NCI-H1092 (cell line): ENCODE measurements around the gene RGL2.
"Not testable (repeated sequence)": the region's sequence is repeated elsewhere in the genome, so short reads cannot be mapped to it uniquely, and the experiment has no call there.

Experiments used
- DNase-seq: peaks from one replicate; lab custom pipeline; 2025; lab: John Stamatoyannopoulos, UW

The RGL2 gene, protein sequence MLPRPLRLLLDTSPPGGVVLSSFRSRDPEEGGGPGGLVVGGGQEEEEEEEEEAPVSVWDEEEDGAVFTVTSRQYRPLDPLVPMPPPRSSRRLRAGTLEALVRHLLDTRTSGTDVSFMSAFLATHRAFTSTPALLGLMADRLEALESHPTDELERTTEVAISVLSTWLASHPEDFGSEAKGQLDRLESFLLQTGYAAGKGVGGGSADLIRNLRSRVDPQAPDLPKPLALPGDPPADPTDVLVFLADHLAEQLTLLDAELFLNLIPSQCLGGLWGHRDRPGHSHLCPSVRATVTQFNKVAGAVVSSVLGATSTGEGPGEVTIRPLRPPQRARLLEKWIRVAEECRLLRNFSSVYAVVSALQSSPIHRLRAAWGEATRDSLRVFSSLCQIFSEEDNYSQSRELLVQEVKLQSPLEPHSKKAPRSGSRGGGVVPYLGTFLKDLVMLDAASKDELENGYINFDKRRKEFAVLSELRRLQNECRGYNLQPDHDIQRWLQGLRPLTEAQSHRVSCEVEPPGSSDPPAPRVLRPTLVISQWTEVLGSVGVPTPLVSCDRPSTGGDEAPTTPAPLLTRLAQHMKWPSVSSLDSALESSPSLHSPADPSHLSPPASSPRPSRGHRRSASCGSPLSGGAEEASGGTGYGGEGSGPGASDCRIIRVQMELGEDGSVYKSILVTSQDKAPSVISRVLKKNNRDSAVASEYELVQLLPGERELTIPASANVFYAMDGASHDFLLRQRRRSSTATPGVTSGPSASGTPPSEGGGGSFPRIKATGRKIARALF

DNA sequence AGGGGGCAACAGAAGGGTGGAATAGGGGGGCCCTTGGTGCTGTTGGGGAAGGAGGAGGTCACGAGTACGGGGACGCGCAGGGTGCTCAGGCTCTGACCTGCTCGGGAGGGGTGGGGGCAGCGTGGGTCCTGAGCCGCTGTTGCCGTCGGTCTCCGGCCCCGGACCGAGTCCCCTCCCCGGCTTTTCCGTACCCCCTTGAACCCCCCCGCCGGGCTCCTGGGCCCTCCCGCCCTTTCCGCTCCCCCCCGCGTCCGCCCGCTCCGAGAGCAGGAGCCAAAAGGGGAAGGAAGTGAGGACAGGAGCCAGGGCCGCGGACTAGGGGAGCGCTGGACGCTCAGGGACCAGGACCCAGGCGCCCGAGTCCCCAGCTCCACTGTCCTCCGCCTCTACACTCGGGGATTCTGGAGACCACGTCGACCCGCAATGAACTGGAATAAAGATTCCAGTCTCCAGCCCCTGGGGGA lies at the start of gene RGL2:
RGL2 (minus strand) TSS at position 170 of the 464 bp plus-strand sequence. CDS start 332 bp downstream, outside the sequence.
- peak; percentile 53 for DNase-seq

DNA sequence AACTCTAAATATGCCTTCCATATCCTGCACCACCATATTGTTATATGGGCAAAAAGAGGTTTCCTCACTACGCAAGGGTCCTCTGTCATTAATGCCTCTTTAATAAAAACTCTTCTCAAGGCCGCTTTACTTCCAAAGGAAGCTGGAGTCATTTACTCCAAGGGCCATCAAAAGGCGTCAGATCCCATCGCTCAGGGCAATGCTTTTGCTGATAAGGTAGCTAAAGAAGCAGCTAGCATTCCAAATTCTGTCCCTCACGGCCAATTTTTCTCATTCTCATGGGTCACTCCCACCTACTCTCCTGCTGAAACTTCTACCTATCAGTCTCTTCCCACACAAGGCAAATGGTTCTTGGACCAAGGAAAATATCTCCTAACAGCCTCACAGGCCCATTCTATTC lies 49.1 kb upstream of the RGL2 start:
- no peak for DNase-seq

DNA sequence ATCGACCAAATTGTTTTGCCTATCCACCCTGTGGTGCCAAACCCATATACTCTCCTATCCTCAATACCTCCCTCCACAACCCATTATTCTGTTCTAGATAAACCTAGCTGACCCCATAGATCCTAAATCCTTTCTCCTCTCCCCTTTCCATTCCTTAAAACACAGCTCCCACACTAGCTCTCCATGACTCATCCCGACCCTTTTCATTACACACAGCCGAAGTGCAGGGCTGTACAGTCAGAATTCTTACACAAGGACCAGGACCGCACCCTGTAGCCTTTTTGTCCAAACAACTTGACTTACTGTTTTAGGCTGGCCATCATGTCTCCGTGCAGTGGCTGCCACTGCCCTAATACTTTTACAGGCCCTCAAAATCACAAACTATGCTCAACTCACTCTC lies 48.2 kb upstream of the RGL2 start:
- DNase-seq, result not testable (repeated sequence)

DNA sequence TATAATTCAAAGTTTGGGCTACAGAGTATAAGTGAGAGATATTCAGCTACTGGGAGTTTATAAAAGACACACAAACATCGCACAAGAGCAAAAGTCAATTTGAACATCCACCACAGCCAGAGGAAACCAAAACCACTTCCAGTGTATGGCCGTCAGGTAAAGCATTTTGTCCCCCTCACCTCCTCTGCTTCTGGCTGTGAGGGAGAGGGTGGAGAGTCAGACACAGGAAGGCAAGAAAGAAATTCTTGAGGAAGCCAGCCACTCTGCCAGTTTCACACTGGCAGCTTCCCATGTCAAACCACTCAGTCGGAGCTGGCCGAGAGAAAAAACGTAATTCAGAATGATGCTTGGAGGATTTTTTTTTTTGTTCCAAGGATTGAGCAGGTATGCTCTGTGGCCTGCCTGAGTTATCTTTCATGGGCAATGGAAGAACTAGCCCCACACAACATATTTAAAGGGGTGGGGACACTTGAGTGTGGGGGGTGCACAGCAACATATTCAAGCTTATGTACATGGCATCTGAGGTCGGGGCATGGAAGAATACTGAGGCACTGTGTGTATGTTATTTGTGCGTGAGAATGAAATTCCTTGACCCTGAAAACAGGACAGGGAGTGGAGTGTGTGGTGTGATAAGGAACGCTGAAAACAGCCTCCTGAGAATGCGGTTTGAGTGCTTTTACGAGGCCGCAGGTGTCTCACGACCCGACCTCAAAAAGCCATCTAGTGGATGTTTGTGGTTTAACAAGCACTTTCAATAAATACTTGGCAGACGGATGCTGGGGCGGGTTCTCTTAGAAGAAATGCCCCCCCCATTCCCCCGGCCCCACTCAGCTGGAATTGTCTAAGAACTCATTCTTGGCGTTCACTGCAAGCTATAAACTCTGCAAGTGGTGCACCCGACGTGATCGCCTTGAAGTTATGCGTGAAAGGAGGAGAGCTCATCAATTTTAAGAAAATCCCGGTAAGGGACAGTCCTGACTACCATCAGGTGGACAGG lies 46.3 kb upstream of the RGL2 start:
- peak; percentile 51 for DNase-seq

DNA sequence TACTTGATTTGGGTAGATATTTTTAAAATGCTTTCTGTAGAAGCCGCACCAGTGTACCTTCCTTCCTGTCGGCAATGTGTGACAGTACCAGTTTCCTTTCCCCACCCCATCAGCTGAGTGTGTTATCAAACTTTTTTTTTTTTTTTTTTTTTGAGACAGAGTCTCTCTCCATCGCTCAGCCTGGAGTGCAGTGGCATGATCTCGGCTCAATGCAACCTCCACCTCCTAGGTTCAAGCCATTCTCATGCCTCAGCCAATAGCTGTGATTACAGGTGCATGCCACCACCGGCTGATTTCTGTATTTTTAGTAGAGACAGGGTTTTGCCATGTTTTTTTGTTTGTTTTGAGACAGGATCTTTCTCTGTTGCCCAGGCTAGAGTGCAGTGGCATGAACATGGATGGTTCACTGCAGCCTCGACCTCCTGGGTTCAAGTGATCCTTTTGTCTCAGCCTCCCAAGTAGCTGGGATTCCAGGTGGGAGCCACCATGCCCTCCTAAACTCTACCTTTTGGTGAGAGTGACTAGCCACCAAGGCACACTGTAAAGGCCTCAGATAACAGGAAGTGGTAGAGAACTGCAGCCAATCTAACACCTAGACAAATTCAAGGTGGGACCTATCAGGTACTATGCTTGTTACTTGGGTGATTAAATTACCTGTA lies 45.3 kb upstream of the RGL2 start:
- no peak for DNase-seq

DNA sequence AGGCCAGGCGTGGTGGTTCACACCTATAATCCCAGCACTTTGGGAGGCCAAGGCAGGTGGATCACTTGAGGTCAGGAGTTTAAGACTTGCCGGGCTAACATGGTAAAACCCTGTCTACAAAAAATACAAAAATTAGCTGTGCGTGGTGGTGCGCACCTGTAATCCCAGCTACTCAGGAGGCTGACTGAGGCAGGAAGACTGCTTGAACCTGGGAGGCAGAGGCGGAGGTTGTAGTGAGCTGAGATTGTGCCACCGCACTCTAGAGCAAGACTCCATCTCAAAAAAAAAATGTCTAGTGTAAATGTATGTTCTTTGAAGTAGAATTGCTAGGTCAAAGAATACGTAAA lies 44.8 kb upstream of the RGL2 start:
- not testable (repeated sequence) for DNase-seq

DNA sequence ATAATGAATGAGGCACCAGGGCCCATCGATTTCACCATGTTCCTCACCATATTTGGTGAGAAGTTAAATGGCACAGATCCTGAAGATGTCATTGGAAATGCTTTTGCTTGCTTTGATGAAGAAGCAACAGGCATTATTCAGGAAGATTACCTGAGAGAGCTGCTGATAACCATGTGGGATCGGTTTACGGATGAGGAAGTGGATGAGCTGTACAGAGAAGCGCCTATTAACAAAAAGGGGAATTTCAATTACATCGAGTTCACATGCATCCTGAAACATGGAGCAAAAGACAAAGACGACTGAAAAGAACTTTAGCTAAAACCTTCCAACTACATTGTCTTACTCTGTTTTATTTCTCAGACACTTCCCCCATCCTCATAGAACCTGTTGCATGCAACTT lies 40.5 kb upstream of the RGL2 start:
- no peak for DNase-seq

DNA sequence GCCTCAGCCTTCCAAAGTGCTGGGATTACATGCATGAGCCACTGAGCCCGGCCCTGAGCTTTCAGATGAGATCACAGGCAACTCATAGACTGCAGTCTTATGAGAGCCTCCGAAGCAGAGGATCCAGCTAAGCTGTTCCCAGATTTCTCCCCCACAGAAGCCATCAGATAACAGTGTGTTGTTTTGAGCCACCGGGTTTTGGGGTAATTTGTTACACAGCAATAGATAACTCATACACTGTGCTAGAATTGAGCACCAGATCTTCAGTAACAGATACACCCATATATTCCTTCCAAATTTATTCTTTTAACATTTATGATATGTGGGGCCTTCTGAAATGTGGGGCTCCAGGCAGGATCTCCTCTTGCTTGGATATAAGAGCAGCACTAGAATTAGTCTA lies 37.8 kb upstream of the RGL2 start:
- DNase-seq, result no peak

DNA sequence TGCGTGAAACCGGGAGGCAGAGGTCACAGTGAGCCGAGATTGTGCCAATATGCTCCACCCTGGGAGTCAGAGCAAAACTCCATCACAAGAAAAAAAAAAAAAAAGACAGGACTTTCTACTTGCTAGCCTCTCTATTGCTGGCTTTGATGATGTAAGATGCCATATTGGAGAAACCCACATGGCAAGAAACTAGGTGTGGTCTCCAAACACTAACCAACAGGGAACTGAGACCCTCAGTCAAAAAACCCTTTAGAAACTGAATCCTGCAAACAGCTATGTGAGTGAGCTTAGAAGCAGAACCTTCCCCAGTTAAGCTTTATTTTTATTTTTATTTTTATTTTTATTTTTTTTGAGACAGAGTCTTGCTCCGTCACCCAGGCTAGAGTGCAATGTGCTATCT lies 37.2 kb upstream of the RGL2 start:
- DNase-seq, result no peak

DNA sequence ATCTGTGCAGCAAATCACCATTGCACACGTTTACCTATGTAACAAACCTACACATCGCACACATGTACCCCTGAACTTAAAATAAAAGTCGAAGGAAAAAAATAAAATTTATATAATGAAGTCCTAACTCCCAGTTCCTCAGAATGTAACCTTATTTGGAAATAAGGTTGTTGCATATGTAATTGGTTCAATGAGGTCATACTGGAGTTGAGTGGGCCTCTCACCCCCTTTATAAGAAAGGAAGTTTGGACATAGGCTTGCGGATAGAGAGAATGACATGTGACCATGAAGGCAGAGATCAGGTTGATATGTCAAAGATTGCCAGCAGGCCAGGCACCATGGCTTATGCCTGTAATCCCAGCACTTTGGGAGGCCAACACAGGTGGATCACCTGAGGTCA lies 34.9 kb upstream of the RGL2 start:
- no peak for DNase-seq

DNA sequence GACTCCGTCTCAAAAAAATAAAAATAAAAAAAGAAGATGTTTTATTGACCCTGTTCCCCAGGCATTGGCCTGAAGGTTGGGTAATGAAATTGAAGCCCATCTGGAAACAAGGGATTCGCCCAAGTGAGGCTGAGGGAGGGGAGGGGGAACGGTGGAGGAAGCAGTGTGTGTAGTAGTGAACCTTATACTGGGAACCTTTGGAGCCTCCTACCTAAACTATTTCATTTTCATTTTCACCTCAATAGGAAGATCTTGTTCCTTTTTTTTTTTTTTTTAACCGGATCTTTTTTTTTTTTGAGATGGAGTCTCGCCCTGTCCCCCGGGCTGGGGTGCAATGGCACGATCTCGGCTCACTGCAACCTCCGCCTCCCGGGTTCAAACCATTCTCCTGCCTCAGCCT lies 32.0 kb upstream of the RGL2 start:
- no peak for DNase-seq

DNA sequence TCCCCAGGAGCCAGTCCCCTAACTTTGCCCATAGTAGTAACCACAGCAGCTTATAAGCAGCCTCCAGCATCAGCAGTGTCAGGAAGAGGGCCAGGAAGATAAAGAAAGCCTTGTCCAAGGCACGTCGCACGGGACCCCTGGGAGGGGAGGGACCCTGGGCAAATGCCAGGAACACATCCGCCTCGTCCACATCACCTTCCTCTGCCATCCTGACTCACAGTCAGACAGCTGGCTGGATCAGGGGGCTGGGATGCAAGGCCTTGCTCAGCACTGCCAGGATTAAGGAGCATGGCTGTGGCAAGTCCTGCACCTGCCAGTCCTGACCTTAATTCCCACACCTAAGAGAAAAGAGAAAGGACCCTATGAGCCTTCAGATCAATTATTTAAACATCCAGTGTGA lies 30.3 kb upstream of the RGL2 start:
- DNase-seq, result no peak

DNA sequence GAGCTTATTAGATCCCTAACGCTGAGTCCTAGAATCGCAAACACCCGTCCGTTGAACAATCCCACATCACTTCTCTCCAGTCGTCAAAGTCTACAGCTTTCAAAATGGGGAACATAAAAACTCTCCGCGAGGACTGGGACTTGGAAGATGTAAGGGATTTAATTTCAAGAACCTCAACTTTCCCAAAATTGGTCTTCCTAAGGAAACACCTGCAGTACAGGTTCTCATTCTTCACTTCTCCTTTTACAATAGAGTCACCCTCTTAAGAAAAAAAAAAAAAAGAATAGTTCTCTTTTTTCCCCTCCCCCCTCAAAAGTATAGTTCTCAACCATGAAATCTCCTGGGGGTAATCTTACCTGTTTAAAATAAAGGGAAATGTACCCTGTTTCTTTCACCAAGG lies 25.4 kb upstream of the RGL2 start:
- no peak for DNase-seq

DNA sequence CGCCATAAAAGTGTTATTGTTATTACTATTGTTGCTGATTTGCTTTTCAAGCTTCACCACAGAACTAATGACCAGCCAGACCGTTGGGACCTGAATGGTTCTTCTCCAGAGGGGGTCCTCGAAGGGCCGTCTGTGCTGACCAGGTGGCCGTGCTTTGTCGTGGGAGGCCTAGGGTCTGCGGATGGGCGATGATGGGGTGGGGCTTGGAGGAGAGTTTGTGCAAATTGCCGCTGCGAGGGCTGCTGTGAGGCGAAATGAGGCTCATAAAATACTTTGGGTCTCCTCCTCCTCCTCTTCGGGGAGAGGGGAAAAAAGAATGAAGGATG lies 24.8 kb upstream of the RGL2 start:
- DNase-seq, result peak; percentile 52

DNA sequence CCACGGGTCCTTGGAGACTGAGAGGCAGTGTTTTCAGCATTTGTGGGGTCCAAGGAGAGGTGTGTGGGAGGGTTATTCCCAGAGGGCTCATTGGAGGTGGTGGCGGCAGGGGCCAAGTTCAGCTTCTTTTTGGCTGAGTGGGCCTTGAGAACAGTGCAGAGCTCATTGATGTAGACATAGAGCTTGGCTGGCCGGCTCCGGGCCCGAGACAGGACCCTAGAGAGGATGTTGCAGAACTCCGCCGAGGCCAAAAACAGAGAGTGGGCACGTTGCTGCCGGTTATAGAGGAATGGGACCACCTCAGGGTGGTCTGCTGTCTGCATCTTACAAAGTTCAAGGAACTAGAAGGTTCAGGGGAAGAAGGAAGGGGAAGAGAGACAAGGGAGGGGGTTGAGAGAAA lies 22.5 kb upstream of the RGL2 start:
- no peak for DNase-seq

DNA sequence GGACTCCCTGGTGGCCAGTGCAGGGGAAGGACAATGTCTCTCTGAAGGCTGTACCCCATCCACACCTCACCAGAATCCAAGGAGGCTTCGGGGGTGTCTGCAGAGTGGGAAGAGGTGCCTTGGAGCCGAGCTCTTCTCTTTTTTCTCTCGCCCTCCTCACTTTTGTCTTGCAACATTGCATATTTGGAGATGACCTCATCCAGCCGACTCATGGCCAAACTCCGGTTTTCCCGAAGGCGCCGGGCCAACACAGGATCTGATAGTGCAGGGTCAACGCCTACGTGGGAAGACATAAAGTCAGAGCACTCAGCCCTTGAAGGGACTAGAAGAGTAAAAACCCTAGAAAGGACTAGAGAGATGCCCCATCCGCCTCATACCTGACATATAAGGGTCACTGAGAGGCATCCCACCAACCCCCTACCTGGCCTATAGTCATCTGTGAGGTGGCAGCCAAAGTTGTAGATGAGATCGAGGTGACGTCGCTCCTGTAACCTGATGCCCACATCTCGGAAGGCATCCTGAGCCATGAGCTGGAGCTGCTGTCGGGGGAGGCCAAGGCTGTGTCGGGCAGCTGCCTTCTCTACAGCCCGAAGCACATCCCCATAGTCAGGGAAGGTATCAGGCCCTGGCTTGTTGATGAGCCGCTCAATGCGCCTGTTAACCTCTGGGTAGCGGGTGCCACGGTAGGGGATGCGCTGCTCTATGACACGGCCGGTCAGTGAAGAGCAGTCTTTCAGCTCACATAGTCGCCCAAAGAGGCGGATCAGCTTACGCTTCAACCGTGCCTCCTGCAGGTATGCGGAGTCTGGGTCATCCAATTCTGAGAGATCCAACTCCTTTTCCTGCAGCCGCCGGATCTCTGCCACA lies 21.8 kb upstream of the RGL2 start:
- DNase-seq, result no peak

DNA sequence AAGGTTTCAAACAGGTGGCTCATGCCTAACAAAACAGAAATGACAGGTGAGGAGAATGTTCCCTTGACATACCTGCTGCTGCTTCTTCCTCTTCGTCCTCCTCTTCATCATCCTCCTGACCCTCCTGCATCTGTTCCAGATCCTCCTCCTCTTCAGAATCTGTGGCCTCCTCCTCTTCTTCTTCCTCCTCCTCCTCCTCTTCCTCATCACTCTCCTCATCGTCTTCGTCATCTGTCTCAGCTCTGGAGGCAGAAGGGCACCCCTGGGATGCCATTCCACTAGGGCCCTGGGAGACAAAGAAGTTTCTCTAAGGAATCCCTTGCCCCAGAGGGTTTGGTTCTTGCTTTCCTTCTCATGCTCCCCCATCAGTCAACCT lies 21.2 kb upstream of the RGL2 start:
- DNase-seq, result no peak

DNA sequence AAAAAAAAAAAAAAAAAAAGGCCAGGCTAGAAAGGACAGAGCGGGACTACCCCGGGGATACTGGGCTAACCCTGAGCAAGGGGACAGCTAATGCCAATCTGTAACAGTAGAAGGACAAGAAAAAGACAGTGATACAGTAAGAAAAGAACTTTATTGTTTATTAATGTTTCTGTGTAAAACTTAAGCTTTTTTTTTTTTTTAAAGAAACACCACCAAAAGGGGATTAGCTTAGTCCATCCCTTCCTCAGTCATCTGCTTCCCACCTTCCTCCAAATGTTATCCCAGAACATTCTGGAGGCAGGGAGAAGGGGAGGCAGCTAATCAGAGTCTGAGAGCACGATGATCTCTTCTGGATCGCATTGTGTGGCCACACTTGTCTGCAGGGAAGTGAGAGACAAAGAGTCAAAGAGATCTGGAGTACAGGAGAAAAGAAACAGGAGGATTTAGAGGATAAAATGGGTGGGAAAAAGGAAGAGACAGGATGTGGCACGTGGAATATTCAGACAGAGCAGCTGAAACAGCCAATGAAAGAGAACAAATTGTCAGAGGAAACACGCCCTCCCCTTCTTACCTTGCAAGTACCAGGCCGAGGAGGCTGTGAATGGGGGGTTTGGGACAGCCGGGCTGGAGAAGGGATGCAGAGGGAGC lies 19.8 kb upstream of the RGL2 start:
- no peak for DNase-seq

DNA sequence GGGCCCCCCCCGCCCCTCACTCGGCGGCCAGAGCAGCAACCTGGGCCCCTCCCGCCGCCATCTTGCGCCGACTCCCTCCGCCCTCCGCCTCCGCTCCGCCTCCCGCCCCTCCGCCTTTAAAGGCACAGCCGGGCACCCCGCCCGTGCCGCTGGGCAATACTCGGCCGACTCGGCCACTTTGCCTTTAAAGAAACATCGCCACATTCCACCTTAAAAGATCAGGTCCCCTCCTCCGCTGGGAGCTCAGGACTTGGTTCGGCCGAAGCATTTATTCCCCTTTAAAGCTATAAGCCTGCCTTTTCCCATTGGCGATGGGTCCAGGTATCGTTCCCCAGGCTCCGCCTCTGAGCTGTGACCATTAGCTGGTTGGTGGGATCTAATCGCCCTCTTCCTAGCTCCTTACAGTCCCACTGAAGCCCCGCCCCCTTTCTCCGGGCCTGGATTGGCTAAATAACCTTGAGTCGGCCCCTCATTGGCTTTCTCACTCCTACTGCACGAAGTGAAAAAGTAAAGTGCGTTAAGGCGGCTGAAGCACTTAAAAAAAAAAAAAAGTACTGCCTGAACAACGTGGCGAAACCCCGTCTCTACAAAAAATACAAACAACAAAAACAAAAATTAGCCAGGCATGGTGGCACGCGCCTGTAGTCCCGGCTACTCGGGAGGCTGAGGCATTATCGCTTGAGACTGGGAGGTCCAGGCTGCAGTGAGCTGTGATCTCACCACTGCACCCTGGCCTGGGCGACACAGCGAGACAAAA lies 19.1 kb upstream of the RGL2 start, which contains the start of gene ZBTB22:
ZBTB22 (minus strand) TSS at position 76 of the 757 bp plus-strand sequence. CDS start 828 bp downstream, outside the sequence.
- DNase-seq, result peak; percentile 92

DNA sequence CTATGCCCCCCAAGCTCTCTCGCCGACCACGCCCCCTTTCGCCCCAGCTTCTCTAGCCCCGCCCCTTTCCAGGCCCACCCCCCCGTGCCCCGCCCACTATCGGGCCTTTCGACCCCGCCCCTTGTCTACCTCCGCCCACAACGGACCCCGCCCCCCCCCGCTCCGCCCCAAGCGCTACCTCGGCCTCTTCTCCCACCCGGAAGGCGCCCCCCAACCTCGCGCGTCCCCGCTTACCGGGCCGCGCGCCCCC lies 18.6 kb upstream of the RGL2 start:
- no peak for DNase-seq
